ENCODE data around the gene ZNF862.

DNA sequence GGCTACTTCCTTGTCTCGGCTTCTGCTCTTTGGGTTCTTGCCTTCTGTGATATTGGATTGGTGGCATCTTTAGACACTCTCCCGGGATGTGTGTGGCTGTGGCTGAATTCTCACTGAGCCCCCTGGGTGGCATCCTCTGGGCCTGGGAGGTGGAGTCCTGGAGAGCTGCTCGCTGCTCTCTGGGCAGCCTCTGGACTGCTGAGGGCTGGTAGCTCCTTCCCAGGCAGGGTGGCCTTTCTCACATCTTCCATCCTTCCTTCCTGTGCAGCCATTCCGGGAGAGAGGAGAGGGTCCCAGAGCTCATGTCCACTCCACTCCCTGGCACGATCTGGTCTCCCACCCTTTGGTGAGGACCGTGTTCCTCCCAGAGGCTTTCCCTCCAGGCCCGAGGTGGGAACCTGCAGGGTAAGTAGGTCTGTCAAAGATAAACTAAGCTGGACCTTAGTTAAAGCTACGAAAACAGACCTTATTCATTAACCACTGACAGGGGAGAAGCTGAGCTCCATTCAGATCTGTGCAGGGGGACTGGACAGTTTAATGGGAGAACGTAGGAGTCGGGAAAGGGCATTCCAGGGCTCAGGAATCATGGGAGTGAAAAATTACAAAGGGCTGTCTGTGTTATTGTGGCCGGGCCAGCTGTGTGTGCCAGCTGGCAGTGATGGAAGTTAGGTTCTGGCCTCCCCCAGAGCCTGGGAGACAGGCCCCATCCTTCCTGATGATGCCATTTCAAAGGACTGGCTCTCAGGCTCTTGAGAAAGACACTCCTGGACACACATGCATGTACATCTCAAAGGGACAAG is 44.3 kb downstream of the ZNF862 start:
- TF ChIP-seq, protein P1, sequence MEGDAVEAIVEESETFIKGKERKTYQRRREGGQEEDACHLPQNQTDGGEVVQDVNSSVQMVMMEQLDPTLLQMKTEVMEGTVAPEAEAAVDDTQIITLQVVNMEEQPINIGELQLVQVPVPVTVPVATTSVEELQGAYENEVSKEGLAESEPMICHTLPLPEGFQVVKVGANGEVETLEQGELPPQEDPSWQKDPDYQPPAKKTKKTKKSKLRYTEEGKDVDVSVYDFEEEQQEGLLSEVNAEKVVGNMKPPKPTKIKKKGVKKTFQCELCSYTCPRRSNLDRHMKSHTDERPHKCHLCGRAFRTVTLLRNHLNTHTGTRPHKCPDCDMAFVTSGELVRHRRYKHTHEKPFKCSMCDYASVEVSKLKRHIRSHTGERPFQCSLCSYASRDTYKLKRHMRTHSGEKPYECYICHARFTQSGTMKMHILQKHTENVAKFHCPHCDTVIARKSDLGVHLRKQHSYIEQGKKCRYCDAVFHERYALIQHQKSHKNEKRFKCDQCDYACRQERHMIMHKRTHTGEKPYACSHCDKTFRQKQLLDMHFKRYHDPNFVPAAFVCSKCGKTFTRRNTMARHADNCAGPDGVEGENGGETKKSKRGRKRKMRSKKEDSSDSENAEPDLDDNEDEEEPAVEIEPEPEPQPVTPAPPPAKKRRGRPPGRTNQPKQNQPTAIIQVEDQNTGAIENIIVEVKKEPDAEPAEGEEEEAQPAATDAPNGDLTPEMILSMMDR (IDR thresholded peaks at IDR 0.05; ENCODE audit: borderline replicate concordance, extremely low read depth, low read length, poor library complexity, severe bottlenecking), result no peak
- TF ChIP-seq EZH2 (IDR thresholded peaks at IDR 0.05; ENCODE audit: borderline replicate concordance, low read depth, low read length, severe bottlenecking), result no peak
